K562 (cell line): ENCODE results near the gene KCNJ10. TPM values are rescaled to one million over a fixed set of nuclear protein-coding genes. Genes with fewer than 3 reads are reported as not detected.

Experiments
- CAMTA2 ChIP-seq: fragments of 250-450 bp; sonication (Bioruptor Pico); conservative IDR thresholded peaks from 2 replicates; pipeline ENCODE4 v1.5.1; 2022
- EGR1 ChIP-seq: fragments of 450-650 bp; conservative IDR thresholded peaks from 2 replicates; pipeline ENCODE4 v1.6.1; 2017; ENCODE audit warnings: mild to moderate bottlenecking
- FIP1L1 ChIP-seq: fragments of 200-400 bp; formaldehyde crosslinking; IDR thresholded peaks from 2 replicates; pipeline ENCODE4 v1.6.1; 2018; ENCODE audit warnings: mild to moderate bottlenecking, low read depth, low read length; ENCODE audit not compliant: poor library complexity, severe bottlenecking
- KHSRP ChIP-seq: fragments of 450-650 bp; IDR thresholded peaks from 2 replicates; pipeline ENCODE4 v1.6.1; 2017
- MAX ChIP-seq: sonication (generic); formaldehyde crosslinking; IDR thresholded peaks from 2 replicates; pipeline ENCODE4 v1.9.0; 2022; ENCODE audit warnings: mild to moderate bottlenecking, missing genetic modification reagents
- MAZ ChIP-seq, 2 experiments: fragments of 450-650 bp in 1 of 2; sonication (generic) in 1 of 2; formaldehyde crosslinking; IDR thresholded peaks in 1 of 2; conservative IDR thresholded peaks in 1 of 2; 2 replicates each; pipeline versions ENCODE4 v1.4.0 to v1.5.0; 2020; ENCODE audit warnings: mild to moderate bottlenecking in 1 of 2, missing genetic modification reagents in 1 of 2
- MCM7 ChIP-seq, 2 experiments: fragments of 450-650 bp; IDR thresholded peaks; 2 replicates each; pipeline ENCODE4 v1.6.1; 2016 to 2018
- MYC ChIP-seq, 2 experiments: fragments of 250-450 bp in 1 of 2; sonication (Bioruptor Pico) in 1 of 2; IDR thresholded peaks; 2 replicates each; pipeline versions ENCODE4 v1.5.1 to v1.6.1; 2012 to 2021; ENCODE audit warnings: low read depth in 2 of 2, borderline replicate concordance in 1 of 2, improper control_type of control experiment in 1 of 2, low read length in 1 of 2, mild to moderate bottlenecking in 1 of 2, moderate library complexity in 1 of 2
- NBN ChIP-seq: fragments of 450-650 bp; IDR thresholded peaks from 2 replicates; pipeline ENCODE4 v1.6.1; 2016; ENCODE audit warnings: low read depth, mild to moderate bottlenecking
- NKRF ChIP-seq: fragments of 450-650 bp; IDR thresholded peaks from 2 replicates; pipeline ENCODE4 v1.6.1; 2016; ENCODE audit warnings: borderline replicate concordance
- PCBP1 ChIP-seq: fragments of 200-400 bp; formaldehyde crosslinking; IDR thresholded peaks from 2 replicates; pipeline ENCODE4 v1.6.1; 2018; ENCODE audit warnings: mild to moderate bottlenecking, low read depth, low read length; ENCODE audit not compliant: poor library complexity, severe bottlenecking
- RCOR1 ChIP-seq, 2 experiments: IDR thresholded peaks; 2 replicates each; pipeline ENCODE4 v1.6.1; 2012; ENCODE audit warnings: low read depth in 2 of 2, low read length in 2 of 2, borderline replicate concordance in 1 of 2, improper control_type of control experiment in 1 of 2
- RNF219 ChIP-seq: fragments of 250-450 bp; sonication (Bioruptor Pico); IDR thresholded peaks from 2 replicates; pipeline ENCODE4 v1.5.0; 2022; ENCODE audit warnings: mild to moderate bottlenecking
- SMARCA5 ChIP-seq: fragments of 450-650 bp; IDR thresholded peaks from 2 replicates; pipeline ENCODE4 v1.6.1; 2016
- SRF ChIP-seq, 2 experiments: fragments of 250-450, 450-650 bp in 1 of 2; sonication (Bioruptor Pico) in 1 of 2; sonication (generic) in 1 of 2; formaldehyde crosslinking; IDR thresholded peaks; 2 replicates each; pipeline versions ENCODE4 v1.5.0 to v1.5.1; 2020 to 2022; ENCODE audit warnings: mild to moderate bottlenecking in 1 of 2, missing genetic modification reagents in 1 of 2
- TBL1XR1 ChIP-seq, 2 experiments: IDR thresholded peaks; 2 replicates each; pipeline ENCODE4 v1.6.1; 2012; ENCODE audit warnings: improper control_type of control experiment in 2 of 2, low read length in 2 of 2, mild to moderate bottlenecking in 1 of 2
- TEAD4 ChIP-seq, 2 experiments: sonication (generic) in 1 of 2; formaldehyde crosslinking in 1 of 2; IDR thresholded peaks; 2 replicates each; pipeline versions ENCODE4 v1.6.1 to v1.8.0; 2012 to 2022; ENCODE audit warnings: borderline replicate concordance in 1 of 2, inconsistent platforms in 1 of 2, low read length in 1 of 2, mild to moderate bottlenecking in 1 of 2, missing genetic modification reagents in 1 of 2
- U2AF2 ChIP-seq: fragments of 200-400 bp; formaldehyde crosslinking; optimal IDR thresholded peaks from 2 replicates; pipeline ENCODE3; 2017; ENCODE audit warnings: low read depth, mild to moderate bottlenecking, low read length
- ZNF398 ChIP-seq: fragments of 250-450 bp; sonication (Bioruptor Pico); IDR thresholded peaks from 2 replicates; pipeline ENCODE4 v1.8.0; 2021; ENCODE audit warnings: moderate library complexity, mild to moderate bottlenecking, inconsistent platforms
- ZNF551 ChIP-seq: fragments of 250-450 bp; sonication (Bioruptor Pico); IDR thresholded peaks from 2 replicates; pipeline ENCODE4 v1.5.0; 2021; ENCODE audit warnings: mild to moderate bottlenecking, moderate library complexity
- ZNF76 ChIP-seq: fragments of 250-450 bp; sonication (Bioruptor Pico); IDR thresholded peaks from 2 replicates; pipeline ENCODE4 v1.4.0; 2020; ENCODE audit warnings: mild to moderate bottlenecking, moderate library complexity, borderline replicate concordance
- polyA plus RNA-seq, 8 experiments: library from polyadenylated mRNA; depleted of rRNA in 4 of 8; stranded (reverse) in 5 of 8; unstranded in 3 of 8; fragments of >200 nt; fragmentation: Nextera tagmentation in 2 of 8; fragmentation: Illumina TruSeq in 1 of 8; extraction: Ambion mirVana in 2 of 8; extraction: Trizol in 1 of 8; gene quantifications; 2 replicates each; pipeline versions ENCODE4 v1.2.1 to v1.2.3, GENCODE V29; 2011 to 2014; ENCODE audit warnings: inconsistent platforms in 1 of 8, missing spikeins in 1 of 8
- total RNA-seq, 7 experiments: library from RNA; depleted of rRNA in 6 of 7; stranded (reverse); fragments of >200 nt in 6 of 7; fragmentation: Illumina TruSeq in 2 of 7; extraction: Trizol in 2 of 7; gene quantifications; 2 replicates each; pipeline versions ENCODE4 v1.2.1 to v1.2.3, GENCODE V29; 2011 to 2021; ENCODE audit warnings: low replicate concordance in 1 of 7

KCNJ10 gene
- total and polyA plus RNA-seq, 9 of the 15 experiments (the other 6 are each of a cell fraction or from before 2014, with no cell fraction given): 0.06 to 0.11 TPM; not detected in 7

GRCh38 chr1:160085686-160086455, 15.9 kb upstream of the KCNJ10 start (continued):
- TF ChIP-seq NKRF (no peak), PCBP1 (no peak), RCOR1 (IDR thresholded peaks at IDR 0.05; ENCODE audit: borderline replicate concordance in 1 of 2, low read depth in 2 of 2, low read length in 2 of 2) (peak in 1 of 2 experiments; percentile 87; a peak in 2 of 4 replicates), TEAD4 (IDR thresholded peaks at IDR 0.05; ENCODE audit: low read length) (no peak), TEAD4 (CRISPR knock-in tag; IDR thresholded peaks at IDR 0.05; ENCODE audit: borderline replicate concordance) (no peak), KHSRP (no peak), NBN (no peak), MCM7 (IDR thresholded peaks at IDR 0.05) (no peak), U2AF2 (no peak), ZNF398 (CRISPR knock-in tag) (no peak), TBL1XR1 (IDR thresholded peaks at IDR 0.05; ENCODE audit: low read length in 2 of 2) (0 out of 4 replicates have a peak, but pooled peaks of 1 of the 2 experiments have one; percentile 44), EGR1 (no peak), CAMTA2 (CRISPR knock-in tag) (no peak), SRF (CRISPR knock-in tag; IDR thresholded peaks at IDR 0.05) (peak in 1 of 2 experiments; percentile 57; a peak in 1 of 4 replicates), RNF219 (CRISPR knock-in tag) (no peak), FIP1L1 (no peak), SMARCA5 (no peak), MYC (IDR thresholded peaks at IDR 0.05; ENCODE audit: low read depth, low read length) (peak; percentile 31; the same call in 1 of the 2 replicates), MYC (CRISPR knock-in tag; IDR thresholded peaks at IDR 0.05; ENCODE audit: borderline replicate concordance, low read depth) (no peak), ZNF76 (no peak), ZNF551 (CRISPR knock-in tag) (no peak), MAX (no peak), MAZ (CRISPR knock-in tag; conservative IDR thresholded peaks at IDR 0.05 in 1 of 2, IDR thresholded peaks at IDR 0.05 in 1 of 2) (peak in 1 of 2 experiments; percentile 42; a peak in 1 of 4 replicates)
